ENCODE measurements around the gene ATP6V0D1.

ATP6V0D1 gene

GRCh38 chr16:67449336-67449735 lies 31.6 kb downstream of the ATP6V0D1 start:
- DNase-seq (ENCODE audit: low read depth) = no peak
- H3K4me3 ChIP-seq (ENCODE audit: low read depth, low read length) = no peak overlapping the region
- TF ChIP-seq CTCF (IDR thresholded peaks at IDR 0.05; ENCODE audit: control insufficient read depth, extremely low read depth, insufficient read depth) = no peak

- DNase-seq (ENCODE audit: low read depth) = no peak
- H3K4me3 ChIP-seq (ENCODE audit: low read depth, low read length) = no peak overlapping the region
Measured at GRCh38 chr16:67448580-67448979, 32.4 kb downstream of the ATP6V0D1 start.

GRCh38 chr16:67447508-67448076 lies 33.4 kb downstream of the ATP6V0D1 start:
- peak; percentile 34 for TF ChIP-seq CTCF (IDR thresholded peaks at IDR 0.05; ENCODE audit: control insufficient read depth, extremely low read depth, insufficient read depth)
- H3K4me3 ChIP-seq (ENCODE audit: low read depth, low read length) = no peak overlapping the region
- DNase-seq (ENCODE audit: low read depth) = no peak

More at GRCh38 chr16:67448580-67448979, 32.4 kb downstream of the ATP6V0D1 start:
- no peak for TF ChIP-seq CTCF (IDR thresholded peaks at IDR 0.05; ENCODE audit: control insufficient read depth, extremely low read depth, insufficient read depth)

GRCh38 chr16:67446968-67447507 lies 33.9 kb downstream of the ATP6V0D1 start:
- no peak for TF ChIP-seq CTCF (IDR thresholded peaks at IDR 0.05; ENCODE audit: control insufficient read depth, extremely low read depth, insufficient read depth)
- DNase-seq (ENCODE audit: low read depth) = no peak
- H3K4me3 ChIP-seq (ENCODE audit: low read depth, low read length) = no peak overlapping the region

GRCh38 chr16:67445913-67446907 lies 34.7 kb downstream of the ATP6V0D1 start:
- no peak overlapping the region for H3K4me3 ChIP-seq (ENCODE audit: low read depth, low read length)
- DNase-seq (ENCODE audit: low read depth) = no peak

GRCh38 chr16:67445441-67445912 lies 35.5 kb downstream of the ATP6V0D1 start:
- DNase-seq (ENCODE audit: low read depth) = peak; percentile 80
- TF ChIP-seq CTCF (IDR thresholded peaks at IDR 0.05; ENCODE audit: control insufficient read depth, extremely low read depth, insufficient read depth) = peak; percentile 44
- no peak overlapping the region for H3K4me3 ChIP-seq (ENCODE audit: low read depth, low read length)

More at GRCh38 chr16:67445913-67446907, 34.7 kb downstream of the ATP6V0D1 start:
- TF ChIP-seq CTCF (IDR thresholded peaks at IDR 0.05; ENCODE audit: control insufficient read depth, extremely low read depth, insufficient read depth) = no peak

Data from LNCaP clone FGC (cell line).